Astrocyte (in vitro differentiated cells and primary cell): ENCODE data around the gene ACSF2. TPM values are rescaled to one million over a fixed set of nuclear protein-coding genes. Genes with fewer than 3 reads are reported as not detected.

Source experiments
- DNase-seq: peaks from one replicate; pipeline ENCODE4 v3.0.0-alpha.2; 2010; ENCODE audit warnings: low read depth
- FAIRE-seq: peaks from 2 replicates; lab custom pipeline; 2011; peaks lifted over from hg19 to GRCh38; lab: Jason Lieb, UNC
- H2AFZ ChIP-seq: 2 replicates; pipeline ENCODE4 v1.6.0; 2012; ENCODE audit warnings: low read depth, low read length, inconsistent platforms
- H3K27ac ChIP-seq: 2 replicates; pipeline ENCODE4 v1.5.1; 2011; ENCODE audit warnings: low read depth, low read length, inconsistent platforms
- H3K27me3 ChIP-seq: 2 replicates; pipeline ENCODE4 v1.6.0; 2011; ENCODE audit warnings: low read length, inconsistent platforms; ENCODE audit not compliant: insufficient read depth
- H3K36me3 ChIP-seq: 2 replicates; pipeline ENCODE4 v1.5.1; 2011; ENCODE audit warnings: low read length, inconsistent platforms; ENCODE audit not compliant: insufficient read depth
- H3K4me1 ChIP-seq: 2 replicates; pipeline ENCODE4 v1.5.1; 2011; ENCODE audit warnings: low read length, inconsistent platforms; ENCODE audit not compliant: insufficient read depth
- H3K4me2 ChIP-seq: 2 replicates; pipeline ENCODE4 v1.6.0; 2012; ENCODE audit warnings: low read length, inconsistent platforms
- H3K4me3 ChIP-seq: 2 replicates; pipeline ENCODE4 v1.5.1; 2011; ENCODE audit warnings: low read depth, mild to moderate bottlenecking, low read length, inconsistent platforms; ENCODE audit not compliant: insufficient read depth
- H3K79me2 ChIP-seq: 2 replicates; pipeline ENCODE4 v1.6.0; 2012; ENCODE audit warnings: mild to moderate bottlenecking, low read length, inconsistent platforms; ENCODE audit not compliant: insufficient read depth
- H3K9ac ChIP-seq: 2 replicates; pipeline ENCODE4 v1.6.0; 2012; ENCODE audit warnings: mild to moderate bottlenecking, low read length, inconsistent platforms
- H3K9me3 ChIP-seq: 2 replicates; pipeline ENCODE4 v1.5.1; 2012; ENCODE audit warnings: low read depth, mild to moderate bottlenecking, low read length, inconsistent platforms; ENCODE audit not compliant: insufficient read depth
- H4K20me1 ChIP-seq: 2 replicates; pipeline ENCODE4 v1.6.0; 2012; ENCODE audit warnings: low read length, inconsistent platforms; ENCODE audit not compliant: insufficient read depth
- H3K27ac Mint-ChIP-seq: one replicate; pipeline ENCODE4 v1.8.0; 2021; ENCODE audit warnings: mild to moderate bottlenecking, mixed read lengths; ENCODE audit not compliant: unreplicated experiment
- H3K27me3 Mint-ChIP-seq: one replicate; pipeline ENCODE4 v1.8.0; 2021; ENCODE audit warnings: low read depth, mixed read lengths; ENCODE audit not compliant: unreplicated experiment
- H3K36me3 Mint-ChIP-seq: one replicate; pipeline ENCODE4 v1.8.0; 2021; ENCODE audit warnings: low read depth, mixed read lengths; ENCODE audit not compliant: unreplicated experiment
- H3K4me1 Mint-ChIP-seq: one replicate; pipeline ENCODE4 v1.8.0; 2021; ENCODE audit warnings: low read depth, mixed read lengths; ENCODE audit not compliant: unreplicated experiment
- H3K4me3 Mint-ChIP-seq: one replicate; pipeline ENCODE4 v1.8.0; 2021; ENCODE audit warnings: mild to moderate bottlenecking, moderate library complexity, mixed read lengths; ENCODE audit not compliant: unreplicated experiment
- H3K9me3 Mint-ChIP-seq: one replicate; pipeline ENCODE4 v1.8.0; 2021; ENCODE audit warnings: mild to moderate bottlenecking, mixed read lengths; ENCODE audit not compliant: unreplicated experiment
- CTCF ChIP-seq: IDR thresholded peaks from 2 replicates; pipeline ENCODE4 v1.5.1; 2011; ENCODE audit warnings: low read depth, mild to moderate bottlenecking, inconsistent platforms, low read length, moderate library complexity; ENCODE audit not compliant: insufficient read depth
- EZH2 ChIP-seq: IDR thresholded peaks from 2 replicates; pipeline ENCODE4 v1.6.1; 2012; ENCODE audit warnings: mild to moderate bottlenecking, low read length, inconsistent platforms; ENCODE audit not compliant: insufficient read depth
- total RNA-seq: library from RNA; stranded (reverse); gene quantifications from 2 replicates; pipeline ENCODE4 v1.2.1, GENCODE V29; 2021

Gene ACSF2
- total RNA-seq, 1 donor from 2014 or later = 28.3 TPM

GRCh38 chr17:50505591-50506130, 79.6 kb downstream of the ACSF2 start:
- no peaks in the 10 kb centered on the region for H4K20me1 ChIP-seq
- peaks cover 11% of the 10 kb centered on the region for H3K27me3 Mint-ChIP-seq
- no peaks in the 10 kb centered on the region for H3K9me3 Mint-ChIP-seq
- no peak for FAIRE-seq
- H3K4me3 ChIP-seq = no peak overlapping the region
- TF ChIP-seq EZH2 (no peak), CTCF (no peak)
- peaks cover 11% of the 10 kb centered on the region for H3K4me1 Mint-ChIP-seq
- H3K4me1 ChIP-seq = peaks cover 7% of the 10 kb centered on the region
- no peak overlapping the region for H3K9ac ChIP-seq
- no peak overlapping the region for H3K27ac Mint-ChIP-seq
- H3K4me2 ChIP-seq = no peak overlapping the region
- no peak overlapping the region for H3K4me3 Mint-ChIP-seq
- DNase-seq = no peak
- no peaks in the 10 kb centered on the region for H3K27me3 ChIP-seq
- H2AFZ ChIP-seq = no peak overlapping the region
- no peaks in the 10 kb centered on the region for H3K36me3 Mint-ChIP-seq
- H3K9me3 ChIP-seq = no peaks in the 10 kb centered on the region
- no peaks in the 10 kb centered on the region for H3K36me3 ChIP-seq
- H3K27ac ChIP-seq = no peak overlapping the region
- H3K79me2 ChIP-seq = no peaks in the 10 kb centered on the region

GRCh38 chr17:50506298-50506697, 80.3 kb downstream of the ACSF2 start:
- no peak overlapping the region for H3K4me2 ChIP-seq
- no peaks in the 10 kb centered on the region for H3K79me2 ChIP-seq
- H3K4me1 ChIP-seq = peaks cover 7% of the 10 kb centered on the region
- no peak overlapping the region for H3K4me3 ChIP-seq
- H3K4me1 Mint-ChIP-seq = peaks cover 16% of the 10 kb centered on the region
- H3K9ac ChIP-seq = no peak overlapping the region
- H3K27ac ChIP-seq = no peak overlapping the region
- H3K27me3 Mint-ChIP-seq = peaks cover 11% of the 10 kb centered on the region
- H3K27ac Mint-ChIP-seq = no peak overlapping the region
- DNase-seq (no peak), FAIRE-seq (no peak)
- no peak for TF ChIP-seq CTCF
- no peak for TF ChIP-seq EZH2
- no peaks in the 10 kb centered on the region for H3K36me3 ChIP-seq
- H3K9me3 Mint-ChIP-seq = no peaks in the 10 kb centered on the region
- no peaks in the 10 kb centered on the region for H4K20me1 ChIP-seq
- no peaks in the 10 kb centered on the region for H3K36me3 Mint-ChIP-seq
- H3K27me3 ChIP-seq = no peaks in the 10 kb centered on the region
- H2AFZ ChIP-seq = no peak overlapping the region
- no peak overlapping the region for H3K4me3 Mint-ChIP-seq
- H3K9me3 ChIP-seq = no peaks in the 10 kb centered on the region

- peaks cover 18% of the 10 kb centered on the region for H3K4me1 Mint-ChIP-seq
- H3K4me3 Mint-ChIP-seq = peak within 1 kb of the TSS; percentile 81
- H3K27me3 Mint-ChIP-seq = peaks cover 5% of the 10 kb centered on the region
- H2AFZ ChIP-seq = peak within 1 kb of the TSS; percentile 97
- no peaks in the 10 kb centered on the region for H3K9me3 ChIP-seq
- DNase-seq (peak; percentile 58), FAIRE-seq (no peak)
- no peaks in the 10 kb centered on the region for H3K79me2 ChIP-seq
- peak within 1 kb of the TSS; percentile 91 for H3K27ac Mint-ChIP-seq
- H3K9me3 Mint-ChIP-seq = no peaks in the 10 kb centered on the region
- H3K9ac ChIP-seq = peak within 1 kb of the TSS; percentile 64
- peak within 1 kb of the TSS; percentile 49 for H3K4me3 ChIP-seq
- H3K36me3 Mint-ChIP-seq = no peaks in the 10 kb centered on the region
- peak within 1 kb of the TSS; percentile 81 for H3K4me2 ChIP-seq
- H4K20me1 ChIP-seq = no peaks in the 10 kb centered on the region
- H3K27me3 ChIP-seq = no peaks in the 10 kb centered on the region
- no peaks in the 10 kb centered on the region for H3K36me3 ChIP-seq
- TF ChIP-seq CTCF (no peak), EZH2 (no peak)
- H3K4me1 ChIP-seq = peaks cover 7% of the 10 kb centered on the region
- peak within 1 kb of the TSS; percentile 38 for H3K27ac ChIP-seq
Measured at GRCh38 chr17:50507871-50508572, 82.0 kb downstream of the ACSF2 start, which contains the start of gene MYCBPAP. Gene MYCBPAP (plus strand): TSS chr17:50508439. CDS start chr17:50508675, 236 bp downstream.
